T-helper 17 cell (primary cell): Measurements from ENCODE around the gene OR51B2. TPM values are rescaled to one million over a fixed set of nuclear protein-coding genes. Genes with fewer than 3 reads are reported as not detected.
"Not testable (repeated sequence)": the region's sequence is repeated elsewhere in the genome, so short reads cannot be mapped to it uniquely, and the experiment has no call there.

Experiments
- ATAC-seq: fragments of 150-1000 bp; cut with Tn5 transposase; 2 replicates; pipeline ENCODE4 v1.10.0; 2021; ENCODE audit warnings: mild to moderate bottlenecking, moderate library complexity
- DNase-seq, 3 donors: peaks; one replicate each; pipeline versions ENCODE4 v3.0.0 to v3.0.0-alpha.2; 2020 to 2021
- H3K9me3 ChIP-seq: one replicate; pipeline ENCODE4 v1.7.0; 2013; ENCODE audit warnings: low read length, mild to moderate bottlenecking; ENCODE audit not compliant: control insufficient read depth, poor library complexity, severe bottlenecking
- H3K27ac Mint-ChIP-seq: one replicate; pipeline ENCODE4 v1.8.0; 2022; ENCODE audit warnings: mild to moderate bottlenecking, moderate library complexity, mixed read lengths
- H3K27me3 Mint-ChIP-seq: one replicate; pipeline ENCODE4 v1.8.0; 2022; ENCODE audit warnings: mixed read lengths
- H3K36me3 Mint-ChIP-seq: one replicate; pipeline ENCODE4 v1.8.0; 2022; ENCODE audit warnings: low read depth, mixed read lengths
- H3K4me1 Mint-ChIP-seq: one replicate; pipeline ENCODE4 v1.8.0; 2022; ENCODE audit warnings: mild to moderate bottlenecking, mixed read lengths
- H3K4me3 Mint-ChIP-seq: one replicate; pipeline ENCODE4 v1.8.0; 2022; ENCODE audit warnings: mild to moderate bottlenecking, moderate library complexity, mixed read lengths
- total RNA-seq, 4 donors: library from RNA in 2 of 4; stranded (reverse) in 2 of 4; gene quantifications; one replicate each; pipeline ENCODE4 v1.2.3 and lab custom pipeline; 2022 to 2026

OR51B2 gene
- total RNA-seq (not detected), total RNA-seq (lab: John Stamatoyannopoulos, UW) (0 reads per million in 2 donors)

- DNase-seq (no peak), ATAC-seq (no peak)
- Mint-ChIP-seq H3K4me1 (no peaks in the 10 kb centered on the region), H3K27ac (no peak within 1 kb of the TSS), H3K27me3 (peaks cover 5% of the 10 kb centered on the region), H3K36me3 (no peaks in the 10 kb centered on the region), H3K4me3 (no peak within 1 kb of the TSS)
- H3K9me3 ChIP-seq = no peaks in the 10 kb centered on the region
Measured at GRCh38 chr11:5324197-5324596, at the start of gene OR51B2. Gene OR51B2, minus strand, starts transcription at chr11:5324297. Its CDS starts 0 bp downstream, at chr11:5324297.

- ATAC-seq = no peak
- Mint-ChIP-seq H3K4me1 (no peaks in the 10 kb centered on the region), H3K27me3 (peaks cover 35% of the 10 kb centered on the region), H3K27ac (no peak overlapping the region), H3K4me3 (no peak overlapping the region), H3K36me3 (peaks cover 3% of the 10 kb centered on the region)
- no peak for DNase-seq
- no peaks in the 10 kb centered on the region for H3K9me3 ChIP-seq
Measured at GRCh38 chr11:5369789-5370188, 45.7 kb upstream of the OR51B2 start.

- Mint-ChIP-seq H3K4me1 (no peaks in the 10 kb centered on the region), H3K4me3 (no peak overlapping the region), H3K27me3 (peaks cover 35% of the 10 kb centered on the region), H3K36me3 (peaks cover 3% of the 10 kb centered on the region), H3K27ac (no peak overlapping the region)
- DNase-seq (no peak), ATAC-seq (no peak)
- H3K9me3 ChIP-seq = no peaks in the 10 kb centered on the region
Measured at GRCh38 chr11:5368502-5369043, 44.5 kb upstream of the OR51B2 start.

GRCh38 chr11:5367448-5368074 lies 43.5 kb upstream of the OR51B2 start:
- Mint-ChIP-seq H3K27me3 (peaks cover 28% of the 10 kb centered on the region), H3K27ac (no peak overlapping the region), H3K4me3 (no peak overlapping the region), H3K4me1 (no peaks in the 10 kb centered on the region), H3K36me3 (peaks cover 3% of the 10 kb centered on the region)
- DNase-seq (no peak), ATAC-seq (no peak)
- H3K9me3 ChIP-seq = no peaks in the 10 kb centered on the region

- no peak for ATAC-seq
- H3K9me3 ChIP-seq = no peaks in the 10 kb centered on the region
- peaks cover 24% of the 10 kb centered on the region for H3K27me3 Mint-ChIP-seq
- H3K4me3 Mint-ChIP-seq = no peak overlapping the region
- no peaks in the 10 kb centered on the region for H3K4me1 Mint-ChIP-seq
- DNase-seq = no peak
- H3K27ac Mint-ChIP-seq = no peak overlapping the region
- peaks cover 3% of the 10 kb centered on the region for H3K36me3 Mint-ChIP-seq
Measured at GRCh38 chr11:5366856-5367255, 42.8 kb upstream of the OR51B2 start.

GRCh38 chr11:5366365-5366764 lies 42.3 kb upstream of the OR51B2 start:
- DNase-seq, H3K4me1 Mint-ChIP-seq, H3K9me3 ChIP-seq, ATAC-seq, H3K4me3 Mint-ChIP-seq, H3K36me3 Mint-ChIP-seq, H3K27ac Mint-ChIP-seq: not testable (repeated sequence)
- peaks cover 20% of the 10 kb centered on the region for H3K27me3 Mint-ChIP-seq

- H3K27me3 Mint-ChIP-seq = peaks cover 14% of the 10 kb centered on the region
- H3K9me3 ChIP-seq = no peaks in the 10 kb centered on the region
- H3K27ac Mint-ChIP-seq = no peak overlapping the region
- ATAC-seq (no peak), DNase-seq (no peak)
- peaks cover 3% of the 10 kb centered on the region for H3K36me3 Mint-ChIP-seq
- no peak overlapping the region for H3K4me3 Mint-ChIP-seq
- no peaks in the 10 kb centered on the region for H3K4me1 Mint-ChIP-seq
Measured at GRCh38 chr11:5364214-5364613, 40.1 kb upstream of the OR51B2 start.

- H3K27me3 Mint-ChIP-seq = peaks cover 12% of the 10 kb centered on the region
- ATAC-seq (no peak), DNase-seq (no peak)
- no peaks in the 10 kb centered on the region for H3K4me1 Mint-ChIP-seq
- H3K9me3 ChIP-seq = no peaks in the 10 kb centered on the region
- no peak overlapping the region for H3K27ac Mint-ChIP-seq
- H3K4me3 Mint-ChIP-seq = no peak overlapping the region
- H3K36me3 Mint-ChIP-seq = peaks cover 3% of the 10 kb centered on the region
Measured at GRCh38 chr11:5363679-5364078, 39.6 kb upstream of the OR51B2 start.

GRCh38 chr11:5362017-5362625 lies 38.0 kb upstream of the OR51B2 start:
- no peaks in the 10 kb centered on the region for H3K9me3 ChIP-seq
- Mint-ChIP-seq H3K27ac (no peak overlapping the region), H3K4me1 (no peaks in the 10 kb centered on the region), H3K4me3 (no peak overlapping the region), H3K27me3 (peaks cover 8% of the 10 kb centered on the region), H3K36me3 (peaks cover 3% of the 10 kb centered on the region)
- DNase-seq (no peak), ATAC-seq (no peak)

- ATAC-seq = not testable (repeated sequence)
Measured at GRCh38 chr11:5356031-5356430, 31.9 kb upstream of the OR51B2 start.

GRCh38 chr11:5351208-5351607 lies 27.1 kb upstream of the OR51B2 start, which contains the start of gene OR51B6:
Gene OR51B6, plus strand, starts transcription at chr11:5351508. Its CDS starts 0 bp downstream, at chr11:5351508.
- H3K9me3 ChIP-seq = no peaks in the 10 kb centered on the region
- no peaks in the 10 kb centered on the region for H3K36me3 Mint-ChIP-seq
- no peak within 1 kb of the TSS for H3K27ac Mint-ChIP-seq
- DNase-seq = no peak
- H3K4me3 Mint-ChIP-seq = no peak within 1 kb of the TSS
- no peaks in the 10 kb centered on the region for H3K4me1 Mint-ChIP-seq
- ATAC-seq = no peak
- peaks cover 7% of the 10 kb centered on the region for H3K27me3 Mint-ChIP-seq

More at GRCh38 chr11:5356031-5356430, 31.9 kb upstream of the OR51B2 start:
- H3K27me3 Mint-ChIP-seq, H3K36me3 Mint-ChIP-seq, H3K4me1 Mint-ChIP-seq, H3K9me3 ChIP-seq, H3K27ac Mint-ChIP-seq, DNase-seq, H3K4me3 Mint-ChIP-seq: not testable (repeated sequence)

GRCh38 chr11:5349550-5349949 lies 25.5 kb upstream of the OR51B2 start:
- peaks cover 7% of the 10 kb centered on the region for H3K27me3 Mint-ChIP-seq

GRCh38 chr11:5348551-5349194 lies 24.6 kb upstream of the OR51B2 start:
- Mint-ChIP-seq H3K27me3 (peaks cover 7% of the 10 kb centered on the region), H3K4me1 (no peaks in the 10 kb centered on the region), H3K4me3 (no peak overlapping the region), H3K36me3 (no peaks in the 10 kb centered on the region), H3K27ac (no peak overlapping the region)
- ATAC-seq = no peak
- DNase-seq = no peak
- no peaks in the 10 kb centered on the region for H3K9me3 ChIP-seq

More at GRCh38 chr11:5349550-5349949, 25.5 kb upstream of the OR51B2 start:
- no peaks in the 10 kb centered on the region for H3K9me3 ChIP-seq
- Mint-ChIP-seq H3K4me1 (no peaks in the 10 kb centered on the region), H3K36me3 (no peaks in the 10 kb centered on the region), H3K27ac (no peak overlapping the region), H3K4me3 (no peak overlapping the region)
- ATAC-seq (no peak), DNase-seq (no peak)
